HG03025 (cell line): ENCODE results near the gene ANKS1B.
"Not testable (repeated sequence)": the region's sequence is repeated elsewhere in the genome, so short reads cannot be mapped to it uniquely, and the experiment has no call there.

ENCODE experiments used
- ATAC-seq: cut with Tn5 transposase; IDR thresholded peaks from one replicate; pipeline ENCODE4 v1.9.1; 2021; ENCODE audit warnings: mild to moderate bottlenecking, moderate library complexity; ENCODE audit not compliant: unreplicated experiment, low FRiP score

ANKS1B gene

GRCh38 chr12:99711246-99711645, 273.5 kb downstream of the ANKS1B start:
- no peak for ATAC-seq

DNA sequence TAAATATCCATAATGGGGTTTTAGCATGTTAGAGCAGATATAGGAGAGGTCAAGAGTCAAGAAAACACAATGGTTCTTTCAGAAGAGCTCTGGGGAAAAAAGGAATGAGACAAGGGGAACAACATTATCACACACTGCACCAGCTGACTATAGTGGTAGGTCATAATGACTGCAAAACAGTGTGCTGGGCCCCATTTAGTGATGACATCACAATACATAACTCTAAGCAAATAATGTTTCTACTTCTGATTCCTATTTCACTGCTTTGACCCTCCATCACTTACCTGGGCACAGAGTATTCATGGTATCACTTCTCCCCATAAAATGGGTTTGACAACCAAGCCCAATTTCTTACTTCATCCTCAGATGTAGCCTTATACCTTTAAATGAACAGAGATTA, 275.1 kb downstream of the ANKS1B start:
- no peak for ATAC-seq

GRCh38 chr12:99709116-99709515, 275.6 kb downstream of the ANKS1B start:
- ATAC-seq = no peak

DNA sequence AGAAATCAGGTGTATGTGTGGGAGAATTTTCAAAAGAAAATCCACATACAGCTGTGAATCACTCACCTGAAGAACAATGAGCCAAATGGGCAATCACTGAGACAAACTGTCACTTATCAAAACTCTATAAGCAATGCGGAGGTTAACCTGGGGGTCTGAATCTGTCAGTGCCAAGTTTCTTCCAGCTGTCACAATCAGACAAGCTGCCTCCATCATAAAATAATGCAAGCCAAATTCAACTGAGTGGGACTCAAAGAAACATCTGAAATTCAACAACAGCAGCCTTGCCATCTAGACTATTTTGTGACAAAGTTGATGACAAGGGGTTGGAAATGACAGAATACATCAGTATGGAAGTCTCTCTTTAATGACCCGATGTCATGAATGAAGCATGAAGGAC, 276.9 kb downstream of the ANKS1B start:
- ATAC-seq = no peak

- ATAC-seq = no peak
Observed at GRCh38 chr12:99706736-99707473, 277.8 kb downstream of the ANKS1B start.

GRCh38 chr12:99704458-99704857, 280.3 kb downstream of the ANKS1B start:
- ATAC-seq = no peak

DNA sequence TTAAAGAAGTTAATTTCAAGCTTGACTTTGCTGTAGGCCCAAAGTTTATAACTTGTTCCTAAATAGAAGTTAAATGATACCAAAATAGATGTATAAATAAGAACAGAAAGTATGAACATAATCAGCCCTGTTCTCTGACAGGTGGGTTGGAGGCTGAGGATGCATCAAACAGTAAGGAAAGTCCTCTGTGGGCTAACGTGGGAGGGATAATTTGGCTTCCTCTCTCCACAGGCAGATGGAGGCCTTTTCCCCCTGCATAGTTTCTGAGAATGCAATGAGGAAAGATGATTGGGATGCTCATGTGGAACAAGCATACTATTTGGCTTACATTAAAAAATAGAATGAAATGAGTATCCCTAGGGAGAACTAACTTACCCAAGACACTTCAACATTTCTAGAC, 280.7 kb downstream of the ANKS1B start:
- ATAC-seq = no peak

DNA sequence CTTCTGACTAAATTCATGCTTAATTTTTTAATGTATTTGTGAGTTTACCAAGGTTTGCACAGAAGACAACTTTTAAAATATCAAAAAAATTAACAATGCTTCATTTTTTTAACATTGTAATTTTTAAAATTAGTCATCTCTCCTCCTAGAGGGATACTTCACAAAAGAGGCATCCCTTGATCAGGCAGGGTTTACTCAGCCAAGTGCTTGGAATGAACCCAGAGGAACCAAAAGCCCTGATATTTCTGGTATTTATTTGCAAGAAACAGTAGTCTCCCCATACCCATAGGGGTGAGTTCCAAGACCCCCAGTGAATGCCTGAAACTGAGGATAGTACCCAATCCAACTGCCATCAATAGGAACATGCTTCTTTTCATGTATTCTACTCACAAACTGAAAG, 284.7 kb downstream of the ANKS1B start:
- ATAC-seq = no peak

- no peak for ATAC-seq
Observed at GRCh38 chr12:99695050-99695449, 289.7 kb downstream of the ANKS1B start.

- ATAC-seq = no peak
Observed at GRCh38 chr12:99686142-99686541, 298.6 kb downstream of the ANKS1B start.

- no peak for ATAC-seq
Observed at GRCh38 chr12:99680276-99680675, 304.5 kb downstream of the ANKS1B start.

- no peak for ATAC-seq
Observed at GRCh38 chr12:99670635-99671034, 314.1 kb downstream of the ANKS1B start.

DNA sequence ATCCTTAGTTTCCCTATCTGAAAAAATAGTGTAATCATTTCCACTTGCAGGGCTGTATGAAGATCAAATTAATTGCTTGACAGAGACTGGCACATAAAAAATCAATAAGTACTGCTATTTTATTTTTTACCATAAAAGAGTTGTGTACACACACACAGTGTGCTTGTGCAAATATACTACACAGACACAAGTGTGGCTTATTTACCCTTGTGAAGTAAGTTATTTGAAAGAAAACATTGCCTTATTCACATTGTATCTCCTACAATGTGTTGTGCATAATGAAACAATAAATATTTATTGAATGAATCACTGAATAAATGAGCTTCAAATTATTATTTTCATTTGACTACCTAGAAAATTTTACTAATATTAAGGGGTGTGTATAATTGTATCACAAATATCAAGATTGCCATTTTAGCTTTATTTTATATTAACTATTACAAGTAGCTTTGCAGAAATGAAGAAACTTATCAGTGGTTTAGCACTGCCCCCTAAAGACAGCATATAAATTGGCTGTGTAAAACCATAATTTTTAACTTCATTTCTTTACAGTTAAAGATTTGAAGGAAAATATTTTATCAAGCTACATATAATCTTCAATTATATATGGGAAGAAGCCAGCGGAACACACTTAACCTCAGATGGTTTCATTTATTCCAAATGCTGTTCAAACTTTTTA, 325.9 kb downstream of the ANKS1B start:
- ATAC-seq = no peak

GRCh38 chr12:99649551-99649950, 335.2 kb downstream of the ANKS1B start:
- no peak for ATAC-seq

- ATAC-seq = no peak
Observed at GRCh38 chr12:99648183-99648582, 336.6 kb downstream of the ANKS1B start.

DNA sequence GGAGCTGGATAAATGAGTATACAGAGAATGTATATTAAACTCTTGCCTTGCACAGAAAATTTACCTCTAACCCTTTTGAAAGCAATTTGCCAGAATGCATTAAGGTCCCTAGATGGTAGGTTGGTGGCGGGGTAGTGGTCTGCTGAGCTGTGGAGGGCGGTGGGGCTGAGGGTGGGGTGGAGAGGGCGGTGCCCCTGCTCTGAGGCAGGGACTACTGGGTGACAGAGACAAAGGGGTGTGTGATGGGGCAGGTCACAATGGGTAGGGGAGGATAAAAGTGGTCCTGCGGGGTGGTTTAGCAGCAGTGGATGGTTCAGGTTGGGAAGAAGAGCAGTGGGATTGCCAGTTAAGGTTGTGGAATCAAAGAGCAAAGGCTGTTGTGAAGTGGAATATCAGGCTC, 337.3 kb downstream of the ANKS1B start, which contains the start of gene GARIN6:
TSS of gene GARIN6 (plus strand) at position 301 of the 400 bp plus-strand sequence. CDS start 422 bp downstream, outside the sequence.
- no peak for ATAC-seq

DNA sequence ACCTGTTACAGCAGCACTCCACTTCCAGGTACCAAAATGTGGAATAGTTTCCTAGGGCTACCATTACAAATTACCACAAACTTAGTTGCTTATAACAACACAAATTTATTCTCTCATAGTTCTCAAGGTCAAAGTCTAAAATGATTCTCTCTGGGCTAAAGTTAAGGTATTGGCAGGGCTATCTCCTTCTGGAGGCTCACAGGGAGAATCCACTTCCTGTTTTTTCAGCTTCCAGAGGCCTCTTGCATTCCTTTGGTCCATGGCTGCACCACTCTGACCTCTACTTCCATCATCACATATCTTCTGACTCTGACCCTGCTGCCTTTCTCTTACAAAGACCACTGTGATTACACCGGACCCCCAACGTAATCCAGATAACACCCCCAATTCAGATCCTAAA, 340.1 kb downstream of the ANKS1B start:
- no peak for ATAC-seq

DNA sequence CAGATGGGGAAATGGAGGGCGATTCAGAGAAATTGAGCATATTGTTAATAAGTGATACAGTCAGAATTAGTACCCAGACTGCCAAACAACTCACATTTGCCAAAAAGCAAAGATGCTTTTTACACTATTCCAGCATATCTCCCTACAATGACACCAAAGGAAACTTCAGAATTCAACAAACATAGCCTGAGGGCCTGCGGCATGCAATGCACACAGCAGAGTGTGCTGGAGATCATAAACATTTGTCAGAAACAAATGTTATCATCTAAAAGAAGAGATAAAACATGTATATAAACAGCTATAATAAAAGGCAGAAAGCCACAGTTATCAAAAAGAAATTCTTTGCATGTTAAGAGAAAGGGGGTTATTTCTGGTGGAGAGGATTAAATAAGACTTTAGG, 357.3 kb downstream of the ANKS1B start:
- no peak for ATAC-seq

GRCh38 chr12:99624591-99624990, 360.1 kb downstream of the ANKS1B start:
- ATAC-seq = not testable (repeated sequence)

GRCh38 chr12:99620159-99620479, 364.6 kb downstream of the ANKS1B start:
- ATAC-seq = no peak

DNA sequence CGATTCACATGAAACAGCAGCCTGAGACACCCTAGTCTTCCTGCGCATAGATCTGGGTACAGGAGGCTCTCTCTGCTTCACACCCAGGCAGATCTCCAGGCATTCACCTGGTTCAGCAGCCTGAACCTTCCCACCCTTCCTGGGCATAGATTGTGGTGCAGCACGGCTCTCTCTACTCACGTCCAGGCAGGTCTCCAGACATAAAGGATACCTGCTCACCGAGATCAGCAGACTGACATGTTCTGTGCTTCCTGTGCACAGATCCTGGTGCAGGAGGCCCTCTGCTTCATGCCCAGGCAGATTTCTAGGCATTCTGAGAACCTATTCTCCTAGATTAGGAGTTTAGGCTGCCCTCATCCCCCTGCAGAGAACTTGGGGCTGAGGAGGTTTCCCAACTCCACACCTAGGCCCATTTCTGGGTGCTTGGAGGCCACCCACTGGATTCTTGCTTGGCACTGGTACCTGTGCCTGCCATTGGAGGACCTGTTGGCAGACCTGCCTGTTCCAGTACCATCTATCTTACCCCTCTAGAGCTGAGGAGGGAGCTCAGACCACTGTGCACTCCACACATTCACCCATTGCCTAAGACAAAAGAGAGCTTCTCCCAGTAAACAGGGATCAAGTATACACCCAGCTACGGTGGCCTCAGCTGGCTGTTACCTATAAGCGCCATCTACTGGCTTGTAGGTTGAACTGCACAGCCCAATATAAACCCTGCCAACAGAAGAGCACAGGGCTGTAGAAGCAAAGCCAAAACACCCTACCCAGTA, 365.2 kb downstream of the ANKS1B start:
- peak; percentile 97 for ATAC-seq
